Amniotic epithelial cell (primary cell): Measurements from ENCODE around the gene PEX11A.
A peak's percentile ranks its signal among the peaks of the same experiment; 100 is the strongest.
"Not testable (repeated sequence)": the region's sequence is repeated elsewhere in the genome, so short reads cannot be mapped to it uniquely, and the experiment has no call there.

ENCODE experiments used
- DNase-seq: peaks from one replicate; pipeline ENCODE4 v3.0.0-alpha.2; 2010; ENCODE audit warnings: low read depth

Gene PEX11A, protein sequence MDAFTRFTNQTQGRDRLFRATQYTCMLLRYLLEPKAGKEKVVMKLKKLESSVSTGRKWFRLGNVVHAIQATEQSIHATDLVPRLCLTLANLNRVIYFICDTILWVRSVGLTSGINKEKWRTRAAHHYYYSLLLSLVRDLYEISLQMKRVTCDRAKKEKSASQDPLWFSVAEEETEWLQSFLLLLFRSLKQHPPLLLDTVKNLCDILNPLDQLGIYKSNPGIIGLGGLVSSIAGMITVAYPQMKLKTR

DNA sequence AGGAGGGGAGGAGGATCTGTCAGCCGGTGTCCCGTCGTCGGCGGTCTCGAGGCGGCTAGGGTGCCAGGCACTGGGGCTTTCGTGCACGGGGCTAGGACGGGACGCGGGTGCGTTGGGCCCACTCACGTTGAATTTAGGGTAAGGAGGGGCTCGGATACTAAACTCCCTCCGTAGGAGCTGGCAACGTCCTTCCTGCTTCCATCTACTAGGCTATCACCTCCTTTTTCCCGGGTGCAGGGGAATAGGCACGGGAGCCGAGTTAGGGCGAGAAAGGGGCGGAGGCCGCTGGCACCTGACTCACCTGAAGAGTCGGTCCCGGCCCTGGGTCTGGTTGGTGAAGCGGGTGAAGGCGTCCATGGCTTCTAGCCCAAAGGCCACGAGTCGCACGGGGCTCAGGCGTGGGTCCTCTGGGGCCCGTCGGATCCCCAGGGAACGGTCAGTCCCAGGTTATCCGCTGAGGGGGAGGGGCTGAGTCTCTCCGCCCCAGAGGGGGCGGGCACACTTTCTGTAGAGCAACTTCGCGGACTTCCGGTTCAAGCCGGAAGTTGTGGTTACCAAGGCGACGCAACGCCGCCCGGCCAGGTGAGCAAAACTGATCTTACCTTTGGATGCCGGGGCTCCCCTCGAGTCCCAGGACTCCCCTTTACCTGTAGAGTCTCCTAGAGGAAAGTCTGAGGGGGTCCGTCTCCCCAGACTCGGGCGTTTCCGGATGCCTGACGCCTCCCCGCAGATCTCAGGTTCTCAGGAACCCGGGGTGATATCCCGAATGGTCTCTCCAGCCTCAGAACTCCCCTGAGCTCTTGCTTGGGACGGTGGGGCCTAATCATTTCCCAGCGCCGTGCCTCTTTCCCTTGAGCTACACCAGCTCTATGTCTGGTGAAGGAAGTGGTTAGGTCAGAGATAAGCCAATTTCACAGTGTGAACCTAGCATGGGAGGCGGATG, at the start of gene PEX11A, which contains the start of gene WDR93:
Gene PEX11A, minus strand, starts transcription at position 479 of the 943 bp plus-strand sequence. Its CDS starts 122 bp downstream, at position 357.
Gene WDR93, plus strand, starts transcription at position 536 of the 943 bp plus-strand sequence. CDS start 10,936 bp downstream, outside the sequence.
- peak; percentile 67 for DNase-seq

DNA sequence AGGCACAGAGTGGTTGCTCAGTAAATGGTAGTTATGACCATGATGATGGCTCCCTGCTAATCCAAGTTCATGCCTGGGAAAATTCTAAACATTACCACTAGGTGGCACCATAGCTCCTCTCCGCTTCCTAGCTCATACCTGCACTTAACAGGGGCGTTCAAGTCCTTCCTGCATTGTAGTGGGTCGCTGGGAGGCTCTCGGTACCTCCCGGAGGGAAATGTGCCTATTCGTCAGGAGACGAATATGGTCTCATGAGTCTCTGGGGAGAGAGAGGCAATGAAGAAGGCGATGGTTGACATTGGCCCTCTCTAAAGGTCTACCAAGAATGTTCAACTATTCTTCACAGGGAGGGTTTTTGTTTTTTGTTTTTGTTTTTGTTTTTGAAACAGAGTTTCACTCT, 49.6 kb upstream of the PEX11A start:
- DNase-seq = peak; percentile 74

DNA sequence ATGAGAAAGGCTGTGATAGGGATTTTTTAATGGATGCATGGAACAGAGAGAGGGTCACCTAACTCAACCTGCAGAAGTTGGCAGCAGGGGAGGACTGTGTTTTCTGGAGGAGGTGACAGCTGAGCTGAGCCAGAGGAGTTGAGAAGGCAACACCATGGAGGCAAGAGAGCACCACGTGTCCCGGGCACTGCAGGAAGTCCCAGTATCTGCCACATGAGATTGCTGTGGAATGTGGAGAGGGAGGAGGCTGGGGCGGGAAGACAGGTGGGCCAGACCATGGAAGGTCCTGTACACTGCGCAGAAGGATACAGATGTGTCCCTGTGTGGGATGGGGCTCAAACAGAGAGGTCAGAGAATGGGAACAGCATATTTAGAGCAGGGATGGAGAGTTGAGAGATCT, 45.2 kb upstream of the PEX11A start:
- no peak for DNase-seq

DNA sequence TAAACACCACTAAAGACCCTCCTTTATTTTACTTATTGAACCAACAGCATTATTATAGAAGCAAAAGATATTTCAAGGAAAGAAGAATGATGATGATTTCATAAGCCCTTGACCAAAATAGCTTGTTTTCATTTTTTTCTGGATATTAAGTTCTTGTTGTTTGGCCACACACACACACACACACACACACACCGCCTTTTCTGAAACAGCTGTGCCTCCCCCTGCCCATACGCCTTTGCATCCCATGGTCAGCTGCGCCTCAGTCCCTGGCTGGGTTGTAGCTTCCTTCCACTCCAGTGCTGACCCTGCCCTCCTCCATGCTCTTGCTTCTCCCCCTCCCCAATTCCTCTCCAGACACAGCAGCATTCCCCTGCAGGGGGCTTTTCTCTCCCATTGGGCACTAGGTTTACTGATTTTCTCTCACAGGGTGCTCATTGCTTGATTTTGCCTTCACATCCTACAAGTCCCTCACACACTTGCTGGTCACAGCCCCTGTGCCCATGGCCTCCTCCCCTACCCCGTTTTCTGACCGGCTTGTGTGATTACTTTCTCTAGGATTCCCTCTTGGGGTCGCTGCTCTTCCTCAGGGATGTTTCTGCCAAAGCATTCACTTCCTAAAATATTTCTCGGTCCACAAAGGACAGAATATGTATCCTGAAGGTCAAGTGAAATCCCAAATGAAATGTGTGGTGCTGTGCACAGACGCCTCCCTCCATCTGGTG, 42.1 kb upstream of the PEX11A start:
- no peak for DNase-seq

DNA sequence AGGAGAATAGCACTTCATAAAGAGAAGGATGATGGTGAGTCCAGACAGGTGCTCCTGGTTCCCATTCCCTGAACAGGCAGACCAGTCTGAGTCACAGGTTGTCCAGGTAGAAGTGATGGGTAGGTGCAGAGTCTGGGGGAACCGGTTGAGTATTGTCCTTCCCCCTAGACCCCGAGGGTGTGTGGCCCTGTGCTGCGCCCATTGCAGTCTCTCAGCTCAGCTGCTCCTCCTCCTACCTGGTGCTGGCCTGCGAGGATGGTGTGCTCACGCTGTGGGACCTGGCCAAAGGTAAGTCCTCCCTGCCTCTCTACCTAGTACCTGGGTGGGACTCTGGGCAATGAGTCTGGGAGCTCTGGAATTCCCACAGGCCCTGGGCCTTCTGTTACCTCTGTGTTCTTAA, 40.7 kb upstream of the PEX11A start:
- no peak for DNase-seq

DNA sequence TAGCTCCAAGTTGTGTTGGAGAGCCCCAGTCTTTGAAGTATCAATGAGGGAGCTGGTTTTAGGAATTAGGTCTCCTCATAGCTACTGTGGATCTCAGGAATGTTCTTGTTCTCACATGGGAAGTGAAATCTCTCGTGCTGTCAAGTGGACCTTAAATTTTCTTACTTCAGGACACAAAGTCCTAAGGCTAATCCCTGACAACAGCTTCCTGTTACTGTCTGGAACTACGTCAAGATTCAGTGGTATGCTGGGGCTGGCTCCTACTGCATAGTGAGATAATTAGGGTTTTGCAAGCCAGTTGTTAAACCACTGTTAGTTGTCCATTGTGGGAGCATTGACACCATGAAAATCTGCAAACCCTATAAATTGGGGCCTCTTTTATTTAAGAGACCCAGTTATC, 37.7 kb upstream of the PEX11A start:
- DNase-seq = peak; percentile 98

DNA sequence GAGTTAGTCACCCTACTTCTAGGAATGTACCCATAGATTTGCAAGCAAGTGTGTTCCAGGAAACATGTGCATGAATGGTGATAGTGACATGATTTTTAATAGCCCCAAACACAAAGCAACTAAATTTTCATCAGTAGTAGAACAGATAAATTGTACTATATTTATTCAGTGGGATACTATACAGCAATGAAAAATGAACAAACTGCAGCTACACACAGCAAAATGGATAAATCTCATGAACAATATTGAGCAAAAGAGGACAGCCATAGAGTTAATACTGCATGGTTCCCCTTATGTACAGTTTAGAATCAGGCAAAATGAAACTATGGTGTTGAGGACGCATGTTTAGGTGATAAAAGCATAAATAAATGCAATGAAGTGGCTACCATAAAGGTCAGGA, 34.5 kb upstream of the PEX11A start:
- no peak for DNase-seq

DNA sequence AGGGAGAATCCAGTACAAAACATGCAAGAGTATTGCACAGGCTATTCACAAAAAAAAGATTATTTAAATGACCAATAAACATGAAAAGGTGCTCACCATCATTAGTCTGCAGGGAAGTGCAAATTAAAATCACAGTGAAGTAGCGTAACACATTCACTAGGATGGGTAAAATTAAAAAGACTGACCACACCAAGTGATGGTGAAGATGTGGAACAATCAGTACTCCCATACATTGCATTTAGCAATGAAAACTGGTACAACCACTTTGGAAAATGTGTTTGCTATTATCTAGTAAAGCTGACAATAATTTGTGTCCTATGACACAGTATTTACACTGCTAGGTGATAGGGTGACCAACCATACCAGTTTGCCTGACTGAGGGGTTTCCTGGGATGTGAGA, 34.1 kb upstream of the PEX11A start:
- DNase-seq = no peak

DNA sequence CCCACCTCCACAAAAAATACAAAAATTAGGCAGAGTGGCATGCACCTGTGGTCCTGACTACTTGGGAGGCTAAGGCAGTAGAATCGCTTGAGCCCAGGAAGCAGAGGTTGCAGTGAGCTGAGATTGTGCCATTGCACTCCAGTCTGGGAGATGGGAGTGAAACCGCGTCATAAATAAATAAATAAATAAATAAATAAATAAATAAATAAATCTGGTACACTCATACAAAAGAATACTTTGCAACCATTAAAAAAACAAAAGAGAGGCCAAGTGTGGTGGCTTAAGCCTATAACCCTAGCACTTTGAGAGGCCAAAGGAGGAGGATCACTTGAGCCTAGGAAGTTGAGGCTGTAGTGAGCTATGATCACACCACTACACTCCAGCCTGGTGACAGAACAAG, 32.5 kb upstream of the PEX11A start:
- DNase-seq = no peak

DNA sequence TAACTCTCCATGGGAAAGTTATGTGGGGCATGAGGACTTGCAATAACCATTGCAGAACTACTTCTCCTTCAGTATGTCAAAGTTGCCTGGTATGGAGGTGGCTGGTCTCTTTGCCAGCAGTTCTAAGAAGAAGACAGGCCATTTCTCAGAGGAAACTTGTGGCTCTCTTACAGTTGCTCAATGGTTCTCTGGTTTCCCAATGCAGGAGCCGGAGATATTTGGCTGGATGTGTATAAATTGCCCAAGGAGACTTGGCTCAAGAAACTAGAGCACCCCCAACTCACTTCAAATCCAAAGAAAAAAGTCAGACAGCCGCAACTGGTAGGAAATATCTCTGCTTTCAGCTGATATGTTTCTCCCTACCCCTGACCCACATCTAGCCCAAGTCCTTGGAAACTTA, 24.2 kb upstream of the PEX11A start:
- peak; percentile 89 for DNase-seq

DNA sequence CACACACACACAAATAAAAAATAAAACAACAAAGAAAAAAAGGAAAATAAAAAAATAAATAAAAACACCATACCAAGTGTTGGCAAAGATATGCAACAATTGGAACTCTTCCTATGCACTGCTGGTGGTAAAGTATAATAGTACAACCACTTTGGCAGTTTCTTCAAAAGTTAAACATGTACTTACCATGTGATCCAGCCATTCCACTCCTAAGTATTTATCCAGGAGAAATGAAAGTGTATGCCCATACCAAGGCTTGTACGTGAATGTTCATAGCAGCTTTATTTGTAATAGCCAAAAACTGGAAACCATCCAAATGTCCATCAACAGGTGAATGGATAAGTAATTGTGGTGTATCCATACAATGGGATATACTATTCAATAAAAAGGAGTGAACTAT, 17.0 kb upstream of the PEX11A start:
- DNase-seq = no peak

DNA sequence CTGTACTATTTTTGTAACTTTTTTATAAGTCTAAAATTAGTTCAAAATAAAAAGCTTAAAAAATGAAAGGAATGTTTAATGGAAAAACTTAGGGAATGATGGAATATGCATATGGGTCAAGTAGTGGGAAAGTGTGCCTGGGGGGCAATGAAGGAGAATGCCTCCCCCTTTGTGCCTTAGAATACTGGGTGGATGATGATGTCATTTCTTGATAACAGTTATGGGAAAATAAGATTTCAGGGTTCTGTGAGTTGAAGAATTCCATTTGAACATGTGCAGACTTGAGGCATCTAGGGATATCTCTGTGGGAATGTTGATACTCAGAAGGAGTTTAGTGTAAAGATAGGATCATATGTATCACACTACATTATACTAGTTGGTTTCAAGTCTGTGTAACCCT, 13.9 kb upstream of the PEX11A start:
- peak; percentile 33 for DNase-seq

DNA sequence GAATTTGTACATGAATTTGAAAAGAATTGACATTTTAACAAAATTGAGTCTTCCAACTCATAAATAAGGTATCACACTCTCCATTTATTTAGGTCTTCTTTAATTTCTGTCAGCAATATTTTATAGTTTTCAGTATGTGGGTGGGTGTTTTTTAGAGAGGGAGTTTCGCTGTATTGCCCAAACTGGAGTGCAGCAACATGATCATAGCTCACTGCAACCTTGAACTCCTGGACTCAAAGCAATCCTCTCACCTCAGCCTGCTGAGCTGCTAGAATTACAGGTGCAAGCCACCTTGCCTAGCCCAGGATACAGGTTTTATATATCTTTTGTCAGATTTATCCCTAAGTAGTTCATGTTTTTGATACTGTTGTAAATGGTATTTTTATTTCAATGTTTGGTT, 4.6 kb upstream of the PEX11A start:
- DNase-seq = no peak

DNA sequence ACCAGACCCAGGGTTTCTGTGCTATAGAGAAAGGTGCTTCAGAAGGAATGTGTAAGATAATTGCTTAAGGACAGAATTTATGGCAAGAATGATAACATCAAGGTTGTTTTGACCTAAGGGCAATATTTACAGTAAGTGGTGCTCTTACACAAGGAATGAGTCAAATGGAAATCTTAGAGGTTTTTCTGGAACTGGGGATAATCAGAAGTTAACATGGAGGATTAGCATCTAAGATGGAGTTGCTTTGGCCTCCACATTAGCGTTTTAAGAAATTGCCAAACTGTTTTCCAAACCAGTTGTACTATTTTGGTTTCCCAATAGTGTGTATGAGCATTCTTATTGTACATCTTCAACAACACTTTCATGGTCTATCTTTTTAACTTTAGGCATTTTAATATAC, 3.1 kb upstream of the PEX11A start:
- DNase-seq = peak; percentile 70

DNA sequence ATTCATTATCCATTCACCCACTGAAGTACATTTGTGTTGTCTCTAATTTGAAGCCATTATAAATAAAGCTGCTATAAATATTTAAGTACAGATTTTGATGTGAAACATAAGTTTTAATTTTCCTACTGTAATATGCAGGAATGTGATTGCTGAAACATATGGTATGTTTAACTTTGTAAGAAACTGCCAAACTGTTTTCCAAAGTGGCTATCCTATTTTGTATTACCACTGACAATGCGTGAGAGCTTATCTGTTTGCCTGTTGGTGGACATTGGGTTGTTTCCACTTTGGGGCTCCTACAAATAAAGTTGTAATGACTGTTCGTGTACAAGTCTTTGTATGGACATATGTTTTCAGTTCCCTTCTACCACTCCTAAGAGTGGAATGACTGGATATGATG, 2.5 kb upstream of the PEX11A start:
- DNase-seq = no peak

DNA sequence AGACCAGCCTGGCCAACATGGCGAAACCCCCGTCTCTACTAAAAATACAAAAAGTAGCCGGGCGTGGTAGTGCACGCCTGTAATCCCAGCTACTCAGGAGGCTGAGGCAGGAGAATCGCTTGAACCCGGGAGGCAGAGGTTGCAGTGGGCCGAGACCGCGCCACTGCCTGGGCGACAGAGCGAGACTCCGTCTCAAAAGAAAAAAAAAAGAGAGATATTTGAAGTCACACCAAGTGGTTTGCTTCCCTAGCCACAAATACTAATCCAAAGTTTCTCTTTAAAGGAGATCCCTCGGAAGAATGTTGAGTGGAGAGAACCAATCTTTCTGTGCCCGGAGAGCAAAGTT, 651 bp downstream of the PEX11A start:
- DNase-seq = not testable (repeated sequence)

DNA sequence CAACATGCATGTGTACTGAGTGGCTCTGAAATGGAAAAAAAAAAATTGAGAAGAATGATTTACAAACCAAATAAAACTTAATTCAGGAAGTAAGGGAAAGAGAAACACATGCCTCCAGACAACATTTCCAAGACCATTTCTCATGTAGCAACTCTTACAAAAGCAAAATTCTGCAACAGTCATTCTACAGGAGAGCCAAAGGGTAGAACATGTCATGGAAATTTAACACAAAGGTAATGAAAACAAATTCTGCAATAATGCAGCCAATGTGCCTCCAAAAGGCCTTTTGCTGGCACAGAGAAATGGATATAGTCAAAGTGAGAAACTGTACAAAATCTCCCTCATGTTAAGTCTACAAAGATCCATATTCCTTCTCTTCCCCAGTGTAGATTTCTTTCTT, 4.0 kb downstream of the PEX11A start:
- no peak for DNase-seq

DNA sequence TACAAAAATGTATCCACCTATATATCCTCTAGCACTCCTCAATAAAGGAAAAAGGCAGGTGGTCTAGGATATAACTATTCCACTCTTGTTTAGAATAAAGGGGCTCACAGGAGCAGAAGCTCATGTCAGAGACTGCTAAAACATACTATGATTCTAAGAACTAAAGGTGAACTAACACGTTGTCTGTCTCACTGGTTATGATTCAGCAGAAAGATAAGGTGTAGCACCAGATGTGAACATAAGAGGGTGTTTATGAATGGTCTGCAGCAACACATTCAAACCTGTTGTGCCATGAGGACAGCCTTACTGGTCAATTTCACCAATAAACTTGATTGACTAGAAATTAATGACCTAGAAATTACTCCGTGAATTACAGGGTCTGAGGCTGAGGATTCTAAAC, 4.6 kb downstream of the PEX11A start:
- no peak for DNase-seq

DNA sequence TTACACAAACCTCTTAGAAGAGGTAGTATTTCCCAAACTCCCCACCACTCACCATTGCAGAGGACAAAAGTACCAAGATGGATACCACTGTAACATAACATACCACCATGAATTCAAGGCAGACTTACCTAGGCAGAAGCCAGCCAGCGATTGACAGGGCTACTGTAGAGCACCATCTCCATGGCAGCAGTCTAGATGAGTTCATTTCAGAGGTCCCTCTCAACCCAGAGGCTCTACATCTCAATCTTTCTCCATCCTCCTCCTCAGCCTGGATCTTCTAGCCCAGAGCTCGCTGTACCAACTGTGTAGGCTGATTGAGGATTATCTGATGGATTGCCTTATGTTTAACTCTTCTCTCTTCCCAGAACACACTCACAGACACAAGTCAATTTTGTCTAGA, 9.4 kb downstream of the PEX11A start:
- DNase-seq = no peak

DNA sequence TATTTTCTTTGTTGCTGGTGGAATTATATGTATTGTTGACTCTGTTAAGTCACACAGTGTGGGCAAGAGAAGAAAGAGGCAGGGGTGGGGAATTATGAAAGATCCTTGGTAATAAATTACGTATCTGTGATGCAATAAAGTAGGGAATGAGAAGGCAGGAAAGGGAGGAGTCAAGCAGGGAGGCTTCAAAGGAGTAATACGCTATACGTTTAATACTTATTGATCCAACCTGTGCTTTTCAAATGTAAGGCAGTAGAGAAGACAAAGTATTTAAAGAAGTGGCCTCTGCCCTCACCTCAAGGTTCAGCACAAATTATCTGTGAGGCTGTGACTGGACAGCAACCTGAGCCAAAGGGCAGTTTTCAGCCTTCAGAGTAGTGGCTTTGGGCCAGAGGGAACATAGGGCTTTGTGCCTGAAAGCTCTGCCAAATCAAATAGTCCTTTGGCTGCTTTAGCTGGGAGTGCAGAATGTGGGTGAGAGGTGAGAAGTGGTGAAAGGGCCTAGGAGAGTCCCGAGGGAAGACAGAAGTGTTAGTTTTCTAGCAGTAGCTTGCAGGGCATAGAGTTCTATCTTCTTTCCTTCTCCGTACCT, 10.2 kb downstream of the PEX11A start:
- peak; percentile 51 for DNase-seq

DNA sequence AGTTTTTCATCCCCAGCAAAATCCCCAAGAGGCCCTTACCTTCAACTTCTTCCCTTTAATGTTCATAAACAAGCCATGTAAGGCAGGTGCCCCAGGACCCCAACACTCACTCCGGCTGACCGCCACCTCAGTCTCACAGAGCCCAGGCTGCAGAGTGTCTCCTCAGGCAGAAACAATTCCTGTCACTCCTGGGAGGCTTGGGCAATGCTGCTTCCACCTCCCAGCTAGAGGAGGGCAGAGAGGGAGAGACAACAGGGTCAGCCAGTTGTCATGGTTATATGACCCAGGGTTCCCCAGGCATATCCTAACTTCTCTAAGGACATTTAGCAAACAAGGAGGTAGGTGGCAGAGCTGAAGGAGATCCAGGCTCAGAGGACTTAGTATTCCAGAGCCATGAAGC, 11.3 kb downstream of the PEX11A start, which contains the start of gene PLIN1:
Gene PLIN1, minus strand, starts transcription at position 156 of the 400 bp plus-strand sequence. CDS start 1,878 bp downstream, outside the sequence.
- no peak for DNase-seq

DNA sequence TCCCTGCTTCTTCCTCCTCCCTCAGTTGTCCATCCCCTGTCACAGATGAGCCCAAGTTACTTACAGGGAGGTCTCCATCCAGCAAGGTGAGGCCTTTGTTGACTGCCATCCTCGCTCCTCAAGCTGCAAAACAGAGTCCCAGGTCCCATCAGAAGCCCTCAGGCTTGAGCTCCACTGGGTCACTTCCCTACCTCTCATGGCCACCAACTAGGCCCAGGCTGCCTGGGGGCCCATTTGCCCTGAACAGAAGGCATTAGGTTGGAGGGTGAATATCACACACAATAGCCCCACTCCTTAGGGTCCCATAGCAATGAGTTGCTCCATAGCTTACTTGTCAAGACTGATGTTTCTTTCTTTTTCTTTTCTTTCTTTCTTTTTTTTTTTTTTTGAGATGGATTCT, 13.2 kb downstream of the PEX11A start:
- DNase-seq = no peak
